Aorta (tissue), 5 donors: ENCODE data around the gene CFAP99. TPM values are rescaled to one million over a fixed set of nuclear protein-coding genes. Genes with fewer than 3 reads are reported as not detected.
A peak's percentile ranks its signal among the peaks of the same experiment; 100 is the strongest.
"Not testable (repeated sequence)": the region's sequence is repeated elsewhere in the genome, so short reads cannot be mapped to it uniquely, and the experiment has no call there.

Experiments
- ATAC-seq: fragments of 200-7000 bp; cut with Tn5 transposase; one replicate; pipeline ENCODE4 v1.9.1; 2022; ENCODE audit warnings: moderate library complexity; ENCODE audit not compliant: low FRiP score
- DNase-seq, 2 donors: peaks; one replicate each; pipeline ENCODE4 v3.0.0-alpha.2; 2020
- H3K27ac ChIP-seq, 2 donors: one replicate each; pipeline ENCODE4 v1.5.1; 2013; ENCODE audit warnings: low read length in 2 of 2, mild to moderate bottlenecking in 2 of 2, moderate library complexity in 2 of 2, control low read depth in 1 of 2, inconsistent platforms in 1 of 2, low read depth in 1 of 2
- H3K27me3 ChIP-seq, 2 donors: one replicate each; pipeline ENCODE4 v1.6.1; 2013; ENCODE audit warnings: control low read depth in 1 of 2, low read length in 1 of 2, mild to moderate bottlenecking in 1 of 2, moderate library complexity in 1 of 2; ENCODE audit not compliant: insufficient read depth in 2 of 2, control insufficient read depth in 1 of 2
- H3K36me3 ChIP-seq, 2 donors: one replicate each; pipeline ENCODE4 v1.6.1; 2013; ENCODE audit warnings: control low read depth in 1 of 2, low read length in 1 of 2, mild to moderate bottlenecking in 1 of 2; ENCODE audit not compliant: insufficient read depth in 2 of 2, control insufficient read depth in 1 of 2
- H3K4me1 ChIP-seq, 2 donors: one replicate each; pipeline ENCODE4 v1.6.1; 2013; ENCODE audit warnings: low read length in 2 of 2, control low read depth in 1 of 2, mild to moderate bottlenecking in 1 of 2, moderate library complexity in 1 of 2; ENCODE audit not compliant: insufficient read depth in 2 of 2, control insufficient read depth in 1 of 2
- H3K4me3 ChIP-seq, 2 donors: one replicate each; pipeline ENCODE4 v1.5.1; 2013; ENCODE audit warnings: low read length in 2 of 2, control low read depth in 1 of 2, mild to moderate bottlenecking in 1 of 2
- H3K9me3 ChIP-seq: one replicate; pipeline ENCODE4 v1.6.1; 2013; ENCODE audit warnings: mild to moderate bottlenecking, low read length; ENCODE audit not compliant: control insufficient read depth
- WGBS, 2 donors: extraction: QIAGEN DNeasy Blood & Tissue Kit; methylation state at CpG; one replicate each; pipeline ENCODE4 v1.1.7; 2013; 5-methylcytosine and 5-hydroxymethylcytosine counted together
- intact Hi-C, 2 donors: fragments of 100-400 bp; cut with DNase I; formaldehyde crosslinking; loops; one replicate each; pipeline versions ENCODE4 v1.14.2 to v1.15.0; 2022
- polyA plus RNA-seq, 2 donors: library from polyadenylated mRNA; stranded (reverse); fragments of 200-250 nt; gene quantifications; one replicate each; pipeline ENCODE4 v1.2.3, GENCODE V29; 2013
- total RNA-seq, 2 donors: library from RNA; stranded (reverse); fragmentation: NEBNext Ultra II Directional; extraction: Animal tissue kit (Norgen Biotek cat#: 25700); gene quantifications; one replicate each; pipeline ENCODE4 v1.2.1, GENCODE V29; 2021
- donor health status: healthy with polysubstance abuse.
- donor health status: Bipolar disorder and iron deficiency.
- donor health status: DM: no; HTN: no; CAD: no.
- donor health status: DM: no; HTN: no; CAD: no.
- donor health status: DM: yes; HTN: yes; CAD: no.

Gene CFAP99
- total and polyA plus RNA-seq, 4 donors, result 0.13 TPM; not detected in 3

- no peaks in the 10 kb centered on the region for H3K36me3 ChIP-seq
- no peaks in the 10 kb centered on the region for H3K4me1 ChIP-seq
- H3K27ac ChIP-seq, result no peak overlapping the region
- 70 to 86% methylated on average over 3 of the region's 3 CpGs for WGBS, 2 donors
- ATAC-seq, result no peak
- DNase-seq, result no peak
- intact Hi-C loops, result no loop called here
- H3K4me3 ChIP-seq, result no peak overlapping the region
- no peaks in the 10 kb centered on the region for H3K27me3 ChIP-seq
- H3K9me3 ChIP-seq, result no peaks in the 10 kb centered on the region
These were observed 39.9 kb upstream of the CFAP99 start for GRCh38 chr4:2378898-2379297.

- H3K4me1 ChIP-seq, H3K4me3 ChIP-seq, H3K9me3 ChIP-seq, H3K36me3 ChIP-seq, intact Hi-C loops, H3K27me3 ChIP-seq, H3K27ac ChIP-seq, DNase-seq, ATAC-seq: not testable (repeated sequence)
- WGBS, 2 donors, result 76 to 85% methylated on average over 6 of the region's 6 CpGs
These were observed 38.2 kb upstream of the CFAP99 start for GRCh38 chr4:2380589-2380988.

GRCh38 chr4:2382769-2383202, 36.0 kb upstream of the CFAP99 start:
- intact Hi-C loops, H3K4me1 ChIP-seq, H3K9me3 ChIP-seq, H3K27me3 ChIP-seq, H3K36me3 ChIP-seq, DNase-seq, H3K27ac ChIP-seq, H3K4me3 ChIP-seq, ATAC-seq: not testable (repeated sequence)
- 52 to 70% methylated on average over 7 of the region's 7 CpGs for WGBS, 2 donors

- H3K9me3 ChIP-seq, ATAC-seq, H3K4me3 ChIP-seq, H3K27me3 ChIP-seq, H3K36me3 ChIP-seq, intact Hi-C loops, H3K4me1 ChIP-seq, DNase-seq, H3K27ac ChIP-seq: not testable (repeated sequence)
- 93 to 95% methylated on average over 8 of the region's 8 CpGs for WGBS, 2 donors
These were observed 35.5 kb upstream of the CFAP99 start for GRCh38 chr4:2383220-2383631.

GRCh38 chr4:2383760-2384159, 35.0 kb upstream of the CFAP99 start:
- Histone ChIP-seq H3K27me3 (no peaks in the 10 kb centered on the region), H3K4me3 (no peak overlapping the region), H3K4me1 (no peaks in the 10 kb centered on the region), H3K27ac (no peak overlapping the region), H3K9me3 (no peaks in the 10 kb centered on the region), H3K36me3 (no peaks in the 10 kb centered on the region)
- DNase-seq (no peak), ATAC-seq (no peak)
- 93 to 95% methylated on average over 5 of the region's 5 CpGs for WGBS, 2 donors
- intact Hi-C loops, result no loop called here

- 84 to 85% methylated on average over 6 of the region's 6 CpGs for WGBS, 2 donors
- no peaks in the 10 kb centered on the region for H3K27me3 ChIP-seq
- ATAC-seq (no peak), DNase-seq (no peak)
- intact Hi-C loops, result no loop called here
- no peaks in the 10 kb centered on the region for H3K9me3 ChIP-seq
- H3K27ac ChIP-seq, result no peak overlapping the region
- H3K4me3 ChIP-seq, result no peak overlapping the region
- H3K36me3 ChIP-seq, result no peaks in the 10 kb centered on the region
- no peaks in the 10 kb centered on the region for H3K4me1 ChIP-seq
These were observed 34.5 kb upstream of the CFAP99 start for GRCh38 chr4:2384245-2384644.

GRCh38 chr4:2385516-2385915, 33.2 kb upstream of the CFAP99 start:
- Histone ChIP-seq H3K36me3 (no peaks in the 10 kb centered on the region), H3K27ac (no peak overlapping the region), H3K4me3 (no peak overlapping the region), H3K9me3 (no peaks in the 10 kb centered on the region), H3K27me3 (no peaks in the 10 kb centered on the region), H3K4me1 (no peaks in the 10 kb centered on the region)
- intact Hi-C loops, result no loop called here
- ATAC-seq, result no peak
- 91 to 93% methylated on average over 8 of the region's 8 CpGs for WGBS, 2 donors
- no peak for DNase-seq

GRCh38 chr4:2386717-2387116, 32.0 kb upstream of the CFAP99 start:
- DNase-seq (no peak), ATAC-seq (peak; percentile 9)
- H3K4me1 ChIP-seq, result no peaks in the 10 kb centered on the region
- intact Hi-C loops, result no loop called here
- H3K4me3 ChIP-seq, result no peak overlapping the region
- WGBS, 2 donors, result 93% methylated on average over 19 of the region's 19 CpGs
- no peaks in the 10 kb centered on the region for H3K36me3 ChIP-seq
- no peaks in the 10 kb centered on the region for H3K27me3 ChIP-seq
- H3K9me3 ChIP-seq, result no peaks in the 10 kb centered on the region
- H3K27ac ChIP-seq, result no peak overlapping the region

GRCh38 chr4:2387218-2387617, 31.5 kb upstream of the CFAP99 start:
- no peaks in the 10 kb centered on the region for H3K9me3 ChIP-seq
- H3K36me3 ChIP-seq, result no peaks in the 10 kb centered on the region
- intact Hi-C loops, result no loop called here
- WGBS, 2 donors, result 95 to 97% methylated on average over 17 of the region's 17 CpGs
- ATAC-seq (no peak), DNase-seq (no peak)
- H3K4me3 ChIP-seq, result no peak overlapping the region
- no peaks in the 10 kb centered on the region for H3K4me1 ChIP-seq
- no peaks in the 10 kb centered on the region for H3K27me3 ChIP-seq
- H3K27ac ChIP-seq, result no peak overlapping the region
